ENCODE measurements around the gene NUDCD3.

DNA sequence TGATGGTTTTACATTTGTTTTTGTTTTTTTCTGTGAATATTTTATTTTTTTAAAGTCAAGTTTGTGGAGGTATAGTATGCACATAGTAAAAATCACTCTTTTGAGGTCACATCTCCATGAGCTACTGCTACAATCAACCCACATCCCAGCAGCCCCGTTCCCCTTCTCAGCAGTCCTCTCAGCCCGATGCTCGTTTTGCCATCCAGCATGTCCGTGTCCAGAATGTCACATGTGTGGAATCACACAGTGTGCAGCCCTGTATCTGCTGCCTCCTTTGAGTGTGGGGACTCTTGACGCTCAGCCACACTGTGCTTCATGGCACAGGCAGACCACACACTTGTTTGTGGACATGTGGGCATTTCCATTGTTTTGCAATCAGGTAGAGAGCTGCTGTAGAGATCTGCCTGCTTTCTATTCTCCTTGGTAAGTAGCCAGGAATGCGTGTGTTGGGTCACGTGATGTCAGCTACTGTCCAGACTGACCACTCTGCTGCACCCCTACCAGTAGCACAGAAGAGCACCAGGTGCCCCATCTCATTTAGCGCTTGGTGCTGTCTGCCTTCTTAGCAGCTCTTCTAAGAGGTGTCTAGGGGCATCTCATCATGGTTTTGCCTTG lies 93.4 kb downstream of the NUDCD3 start:
- TF ChIP-seq, protein P1, sequence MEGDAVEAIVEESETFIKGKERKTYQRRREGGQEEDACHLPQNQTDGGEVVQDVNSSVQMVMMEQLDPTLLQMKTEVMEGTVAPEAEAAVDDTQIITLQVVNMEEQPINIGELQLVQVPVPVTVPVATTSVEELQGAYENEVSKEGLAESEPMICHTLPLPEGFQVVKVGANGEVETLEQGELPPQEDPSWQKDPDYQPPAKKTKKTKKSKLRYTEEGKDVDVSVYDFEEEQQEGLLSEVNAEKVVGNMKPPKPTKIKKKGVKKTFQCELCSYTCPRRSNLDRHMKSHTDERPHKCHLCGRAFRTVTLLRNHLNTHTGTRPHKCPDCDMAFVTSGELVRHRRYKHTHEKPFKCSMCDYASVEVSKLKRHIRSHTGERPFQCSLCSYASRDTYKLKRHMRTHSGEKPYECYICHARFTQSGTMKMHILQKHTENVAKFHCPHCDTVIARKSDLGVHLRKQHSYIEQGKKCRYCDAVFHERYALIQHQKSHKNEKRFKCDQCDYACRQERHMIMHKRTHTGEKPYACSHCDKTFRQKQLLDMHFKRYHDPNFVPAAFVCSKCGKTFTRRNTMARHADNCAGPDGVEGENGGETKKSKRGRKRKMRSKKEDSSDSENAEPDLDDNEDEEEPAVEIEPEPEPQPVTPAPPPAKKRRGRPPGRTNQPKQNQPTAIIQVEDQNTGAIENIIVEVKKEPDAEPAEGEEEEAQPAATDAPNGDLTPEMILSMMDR (IDR thresholded peaks at IDR 0.05) = no peak
- TF ChIP-seq ZFX (IDR thresholded peaks at IDR 0.05; ENCODE audit: borderline replicate concordance) = no peak
